ENCODE data around the gene TOM1.
A peak's percentile ranks its signal among the peaks of the same experiment; 100 is the strongest.

The TOM1 gene

GRCh38 chr22:35292786-35293185, 6.9 kb upstream of the TOM1 start:
- DNase-seq (ENCODE audit: low spot score): no peak
- no peaks in the 10 kb centered on the region for H3K9me3 Mint-ChIP-seq
- no peak overlapping the region for H3K4me3 Mint-ChIP-seq
- H3K27me3 Mint-ChIP-seq (ENCODE audit: low read depth): no peaks in the 10 kb centered on the region
- peaks cover 44% of the 10 kb centered on the region for H3K36me3 Mint-ChIP-seq (ENCODE audit: low read depth)
- peaks cover 2% of the 10 kb centered on the region for H3K4me1 Mint-ChIP-seq (ENCODE audit: low read depth)
- no peak overlapping the region for H3K27ac Mint-ChIP-seq

GRCh38 chr22:35296051-35296450, 3.6 kb upstream of the TOM1 start:
- H3K36me3 Mint-ChIP-seq (ENCODE audit: low read depth): peaks cover 39% of the 10 kb centered on the region
- no peak for DNase-seq (ENCODE audit: low spot score)
- peaks cover 13% of the 10 kb centered on the region for H3K4me1 Mint-ChIP-seq (ENCODE audit: low read depth)
- H3K9me3 Mint-ChIP-seq: no peaks in the 10 kb centered on the region
- H3K4me3 Mint-ChIP-seq: no peak overlapping the region
- no peak overlapping the region for H3K27ac Mint-ChIP-seq
- H3K27me3 Mint-ChIP-seq (ENCODE audit: low read depth): no peaks in the 10 kb centered on the region

- Mint-ChIP-seq H3K36me3 (ENCODE audit: low read depth) (peaks cover 26% of the 10 kb centered on the region), H3K4me1 (ENCODE audit: low read depth) (peaks cover 24% of the 10 kb centered on the region), H3K9me3 (no peaks in the 10 kb centered on the region), H3K27ac (peak overlapping the region; percentile 96), H3K4me3 (peak overlapping the region; percentile 87), H3K27me3 (ENCODE audit: low read depth) (no peaks in the 10 kb centered on the region)
- DNase-seq (ENCODE audit: low spot score): no peak
Measured at GRCh38 chr22:35299217-35299672, 449 bp upstream of the TOM1 start.

GRCh38 chr22:35301372-35301874, 1.7 kb downstream of the TOM1 start:
- H3K4me3 Mint-ChIP-seq: peak overlapping the region; percentile 87
- no peaks in the 10 kb centered on the region for H3K27me3 Mint-ChIP-seq (ENCODE audit: low read depth)
- H3K27ac Mint-ChIP-seq: peak overlapping the region; percentile 67
- peaks cover 24% of the 10 kb centered on the region for H3K36me3 Mint-ChIP-seq (ENCODE audit: low read depth)
- H3K4me1 Mint-ChIP-seq (ENCODE audit: low read depth): peaks cover 37% of the 10 kb centered on the region
- DNase-seq (ENCODE audit: low spot score): no peak
- no peaks in the 10 kb centered on the region for H3K9me3 Mint-ChIP-seq

- Mint-ChIP-seq H3K9me3 (no peaks in the 10 kb centered on the region), H3K27ac (no peak overlapping the region), H3K4me1 (ENCODE audit: low read depth) (peaks cover 47% of the 10 kb centered on the region), H3K4me3 (no peak overlapping the region), H3K36me3 (ENCODE audit: low read depth) (peaks cover 17% of the 10 kb centered on the region), H3K27me3 (ENCODE audit: low read depth) (no peaks in the 10 kb centered on the region)
- DNase-seq (ENCODE audit: low spot score): no peak
Measured at GRCh38 chr22:35303029-35303624, 3.4 kb downstream of the TOM1 start.

GRCh38 chr22:35305525-35306070, 5.9 kb downstream of the TOM1 start:
- Mint-ChIP-seq H3K4me3 (no peak overlapping the region), H3K27me3 (ENCODE audit: low read depth) (no peaks in the 10 kb centered on the region), H3K4me1 (ENCODE audit: low read depth) (peaks cover 62% of the 10 kb centered on the region), H3K36me3 (ENCODE audit: low read depth) (peaks cover 14% of the 10 kb centered on the region), H3K27ac (no peak overlapping the region), H3K9me3 (no peaks in the 10 kb centered on the region)
- DNase-seq (ENCODE audit: low spot score): no peak

- Mint-ChIP-seq H3K27me3 (ENCODE audit: low read depth) (no peaks in the 10 kb centered on the region), H3K36me3 (ENCODE audit: low read depth) (peaks cover 14% of the 10 kb centered on the region), H3K4me1 (ENCODE audit: low read depth) (peaks cover 67% of the 10 kb centered on the region), H3K27ac (no peak overlapping the region), H3K9me3 (no peaks in the 10 kb centered on the region), H3K4me3 (no peak overlapping the region)
- DNase-seq (ENCODE audit: low spot score): no peak
Measured at GRCh38 chr22:35306350-35306967, 6.8 kb downstream of the TOM1 start.

GRCh38 chr22:35307372-35307771, 7.7 kb downstream of the TOM1 start:
- no peak for DNase-seq (ENCODE audit: low spot score)
- no peaks in the 10 kb centered on the region for H3K27me3 Mint-ChIP-seq (ENCODE audit: low read depth)
- H3K4me1 Mint-ChIP-seq (ENCODE audit: low read depth): peaks cover 71% of the 10 kb centered on the region
- H3K9me3 Mint-ChIP-seq: no peaks in the 10 kb centered on the region
- H3K36me3 Mint-ChIP-seq (ENCODE audit: low read depth): peaks cover 12% of the 10 kb centered on the region
- no peak overlapping the region for H3K4me3 Mint-ChIP-seq
- no peak overlapping the region for H3K27ac Mint-ChIP-seq

GRCh38 chr22:35307892-35308291, 8.2 kb downstream of the TOM1 start:
- peaks cover 10% of the 10 kb centered on the region for H3K36me3 Mint-ChIP-seq (ENCODE audit: low read depth)
- H3K9me3 Mint-ChIP-seq: no peaks in the 10 kb centered on the region
- peak overlapping the region; percentile 39 for H3K27ac Mint-ChIP-seq
- DNase-seq (ENCODE audit: low spot score): no peak
- peaks cover 74% of the 10 kb centered on the region for H3K4me1 Mint-ChIP-seq (ENCODE audit: low read depth)
- H3K4me3 Mint-ChIP-seq: no peak overlapping the region
- H3K27me3 Mint-ChIP-seq (ENCODE audit: low read depth): no peaks in the 10 kb centered on the region

- H3K36me3 Mint-ChIP-seq (ENCODE audit: low read depth): peaks cover 7% of the 10 kb centered on the region
- peak overlapping the region; percentile 75 for H3K4me3 Mint-ChIP-seq
- H3K27ac Mint-ChIP-seq: peak overlapping the region; percentile 80
- no peaks in the 10 kb centered on the region for H3K27me3 Mint-ChIP-seq (ENCODE audit: low read depth)
- H3K4me1 Mint-ChIP-seq (ENCODE audit: low read depth): peaks cover 76% of the 10 kb centered on the region
- DNase-seq (ENCODE audit: low spot score): no peak
- no peaks in the 10 kb centered on the region for H3K9me3 Mint-ChIP-seq
Measured at GRCh38 chr22:35308480-35309021, 8.9 kb downstream of the TOM1 start.

GRCh38 chr22:35310556-35311550, 11.2 kb downstream of the TOM1 start:
- no peaks in the 10 kb centered on the region for H3K9me3 Mint-ChIP-seq
- no peaks in the 10 kb centered on the region for H3K27me3 Mint-ChIP-seq (ENCODE audit: low read depth)
- H3K4me1 Mint-ChIP-seq (ENCODE audit: low read depth): peaks cover 82% of the 10 kb centered on the region
- no peak for DNase-seq (ENCODE audit: low spot score)
- H3K27ac Mint-ChIP-seq: peak overlapping the region; percentile 67
- H3K4me3 Mint-ChIP-seq: peak overlapping the region; percentile 52
- no peaks in the 10 kb centered on the region for H3K36me3 Mint-ChIP-seq (ENCODE audit: low read depth)

- no peak for DNase-seq (ENCODE audit: low spot score)
- Mint-ChIP-seq H3K27ac (no peak overlapping the region), H3K4me3 (peak overlapping the region; percentile 52), H3K36me3 (ENCODE audit: low read depth) (no peaks in the 10 kb centered on the region), H3K4me1 (ENCODE audit: low read depth) (peaks cover 78% of the 10 kb centered on the region), H3K27me3 (ENCODE audit: low read depth) (no peaks in the 10 kb centered on the region), H3K9me3 (no peaks in the 10 kb centered on the region)
Measured at GRCh38 chr22:35311551-35311999, 11.9 kb downstream of the TOM1 start.
